Testis (tissue), 3 donors: Measurements from ENCODE around the gene RNF213. TPM values are rescaled to one million over a fixed set of nuclear protein-coding genes. Genes with fewer than 3 reads are reported as not detected.
A peak's percentile ranks its signal among the peaks of the same experiment; 100 is the strongest.

Source experiments
- DNase-seq: peaks from one replicate; pipeline ENCODE4 v3.0.0-alpha.2; 2019
- H3K27ac ChIP-seq, 2 donors: fragments of 200-600 bp; sonication (generic); one replicate each; pipeline ENCODE4 v1.5.1; 2019
- H3K27me3 ChIP-seq: fragments of 200-600 bp; sonication (generic); one replicate; pipeline ENCODE4 v1.5.1; 2019
- H3K36me3 ChIP-seq: fragments of 200-600 bp; sonication (generic); one replicate; pipeline ENCODE4 v1.5.1; 2017; ENCODE audit warnings: low read depth; ENCODE audit errors: missing control alignments
- H3K4me1 ChIP-seq: fragments of 200-600 bp; sonication (generic); one replicate; pipeline ENCODE4 v1.5.1; 2019
- H3K4me3 ChIP-seq, 2 donors: fragments of 200-600 bp; sonication (generic); one replicate each; pipeline ENCODE4 v1.5.1; 2017 to 2019
- H3K9me3 ChIP-seq: fragments of 200-600 bp; sonication (generic); one replicate; pipeline ENCODE4 v1.5.1; 2017
- POLR2A ChIP-seq: fragments of 450-650 bp; IDR thresholded peaks from one replicate; pipeline ENCODE4 v1.6.1; 2017; ENCODE audit warnings: antibody characterized with exemption, mild to moderate bottlenecking, moderate library complexity
- WGBS, 2 donors: methylation state at CpG; one replicate each; pipeline ENCODE4 v1.1.5; 2018; 5-methylcytosine and 5-hydroxymethylcytosine counted together
- intact Hi-C: fragments of 100-400 bp; cut with DNase I; formaldehyde crosslinking; loops from one replicate; pipeline ENCODE4 v1.15.1; 2023; ENCODE audit warnings: low total_unique reads
- polyA plus RNA-seq: library from polyadenylated mRNA; stranded (reverse); fragments of 350-450 nt; fragmentation: Illumina TruSeq; extraction: RNeasy Lipid Tissue Mini Kit (QIAGEN cat#74804); gene quantifications from one replicate; pipeline ENCODE4 v1.2.3, GENCODE V29; 2014; ENCODE audit warnings: low read depth, low replicate concordance; ENCODE audit not compliant: insufficient read depth
- total RNA-seq, 2 donors: library from RNA; depleted of rRNA; stranded (reverse); fragments of >200 nt; gene quantifications; one replicate each; pipeline ENCODE4 v1.2.3, GENCODE V29; 2016
- TF ChIP-seq, protein P1 (sequence below), 3 experiments: fragments of 450-650 bp in 2 of 3; fragments of 200-600 bp in 1 of 3; sonication (generic) in 1 of 3; IDR thresholded peaks; one replicate each; pipeline ENCODE4 v1.5.1; 2016 to 2019; ENCODE audit warnings: antibody characterized with exemption in 3 of 3, mild to moderate bottlenecking in 2 of 3, moderate library complexity in 1 of 3

Gene RNF213
- total and polyA plus RNA-seq, 3 donors from 2014 or later = 25.3 to 68.9 (median 66.9) TPM

- no peaks in the 10 kb centered on the region for H3K36me3 ChIP-seq
- H3K9me3 ChIP-seq = no peaks in the 10 kb centered on the region
- H3K4me1 ChIP-seq = peaks cover 23% of the 10 kb centered on the region
- TF ChIP-seq, protein P1, sequence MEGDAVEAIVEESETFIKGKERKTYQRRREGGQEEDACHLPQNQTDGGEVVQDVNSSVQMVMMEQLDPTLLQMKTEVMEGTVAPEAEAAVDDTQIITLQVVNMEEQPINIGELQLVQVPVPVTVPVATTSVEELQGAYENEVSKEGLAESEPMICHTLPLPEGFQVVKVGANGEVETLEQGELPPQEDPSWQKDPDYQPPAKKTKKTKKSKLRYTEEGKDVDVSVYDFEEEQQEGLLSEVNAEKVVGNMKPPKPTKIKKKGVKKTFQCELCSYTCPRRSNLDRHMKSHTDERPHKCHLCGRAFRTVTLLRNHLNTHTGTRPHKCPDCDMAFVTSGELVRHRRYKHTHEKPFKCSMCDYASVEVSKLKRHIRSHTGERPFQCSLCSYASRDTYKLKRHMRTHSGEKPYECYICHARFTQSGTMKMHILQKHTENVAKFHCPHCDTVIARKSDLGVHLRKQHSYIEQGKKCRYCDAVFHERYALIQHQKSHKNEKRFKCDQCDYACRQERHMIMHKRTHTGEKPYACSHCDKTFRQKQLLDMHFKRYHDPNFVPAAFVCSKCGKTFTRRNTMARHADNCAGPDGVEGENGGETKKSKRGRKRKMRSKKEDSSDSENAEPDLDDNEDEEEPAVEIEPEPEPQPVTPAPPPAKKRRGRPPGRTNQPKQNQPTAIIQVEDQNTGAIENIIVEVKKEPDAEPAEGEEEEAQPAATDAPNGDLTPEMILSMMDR (IDR thresholded peaks at IDR 0.05) = no peak
- TF ChIP-seq POLR2A = no peak
- H3K27me3 ChIP-seq = no peaks in the 10 kb centered on the region
- intact Hi-C loops = no loop called here
- no peak for DNase-seq
- WGBS, 2 donors = 24 to 33% methylated on average over 18 of the region's 18 CpGs
- H3K4me3 ChIP-seq = peak overlapping the region; percentile 55 to 67
- H3K27ac ChIP-seq = peak overlapping the region; percentile 59 to 87
These were observed 1.1 kb upstream of the RNF213 start for GRCh38 chr17:80259457-80260068.

GRCh38 chr17:80260069-80260535 is 550 bp upstream of the RNF213 start:
- no peaks in the 10 kb centered on the region for H3K9me3 ChIP-seq
- intact Hi-C loops = no loop called here
- H3K27ac ChIP-seq = peak overlapping the region; percentile 59 to 87
- H3K36me3 ChIP-seq = no peaks in the 10 kb centered on the region
- TF ChIP-seq, protein P1 (IDR thresholded peaks at IDR 0.05) = no peak
- no peak for TF ChIP-seq POLR2A
- peak; percentile 62 for DNase-seq
- H3K27me3 ChIP-seq = no peaks in the 10 kb centered on the region
- peak overlapping the region; percentile 55 to 67 for H3K4me3 ChIP-seq
- H3K4me1 ChIP-seq = peaks cover 23% of the 10 kb centered on the region
- 0% methylated on average over 15 of the region's 63 CpGs; no CpG with 5 or more reads in 1 of the 2 donors for WGBS, 2 donors

- 2 to 12% methylated on average over 11 to 45 of the region's 45 CpGs for WGBS, 2 donors
- H3K36me3 ChIP-seq = no peaks in the 10 kb centered on the region
- peak overlapping the region; percentile 88 to 96 for H3K4me3 ChIP-seq
- H3K9me3 ChIP-seq = no peaks in the 10 kb centered on the region
- no peaks in the 10 kb centered on the region for H3K27me3 ChIP-seq
- H3K4me1 ChIP-seq = peaks cover 23% of the 10 kb centered on the region
- intact Hi-C loops = no loop called here
- H3K27ac ChIP-seq = peak overlapping the region; percentile 96 to 99
- TF ChIP-seq POLR2A = no peak
- TF ChIP-seq, protein P1 (IDR thresholded peaks at IDR 0.05) = no peak
- DNase-seq = peak; percentile 67
These were observed 675 bp downstream of the RNF213 start for GRCh38 chr17:80261159-80261894.

GRCh38 chr17:80261895-80262279 is 1.2 kb downstream of the RNF213 start:
- DNase-seq = no peak
- Histone ChIP-seq H3K27ac (peak overlapping the region; percentile 96 to 99), H3K36me3 (no peaks in the 10 kb centered on the region), H3K4me3 (peak overlapping the region; percentile 88 to 96), H3K4me1 (peaks cover 23% of the 10 kb centered on the region), H3K27me3 (no peaks in the 10 kb centered on the region), H3K9me3 (no peaks in the 10 kb centered on the region)
- intact Hi-C loops = no loop called here
- 26 to 34% methylated on average over 8 of the region's 8 CpGs for WGBS, 2 donors
- TF ChIP-seq POLR2A = no peak
- TF ChIP-seq, protein P1 (IDR thresholded peaks at IDR 0.05) = no peak
